ENCODE results near the gene MGAT4A. TPM values are rescaled to one million over a fixed set of nuclear protein-coding genes. Genes with fewer than 3 reads are reported as not detected.

The MGAT4A gene
- total and polyA plus RNA-seq, 2 of the 8 experiments (the other 6 are each of a cell fraction or from before 2014, with no cell fraction given), result 1.4 to 7.7 TPM

DNA sequence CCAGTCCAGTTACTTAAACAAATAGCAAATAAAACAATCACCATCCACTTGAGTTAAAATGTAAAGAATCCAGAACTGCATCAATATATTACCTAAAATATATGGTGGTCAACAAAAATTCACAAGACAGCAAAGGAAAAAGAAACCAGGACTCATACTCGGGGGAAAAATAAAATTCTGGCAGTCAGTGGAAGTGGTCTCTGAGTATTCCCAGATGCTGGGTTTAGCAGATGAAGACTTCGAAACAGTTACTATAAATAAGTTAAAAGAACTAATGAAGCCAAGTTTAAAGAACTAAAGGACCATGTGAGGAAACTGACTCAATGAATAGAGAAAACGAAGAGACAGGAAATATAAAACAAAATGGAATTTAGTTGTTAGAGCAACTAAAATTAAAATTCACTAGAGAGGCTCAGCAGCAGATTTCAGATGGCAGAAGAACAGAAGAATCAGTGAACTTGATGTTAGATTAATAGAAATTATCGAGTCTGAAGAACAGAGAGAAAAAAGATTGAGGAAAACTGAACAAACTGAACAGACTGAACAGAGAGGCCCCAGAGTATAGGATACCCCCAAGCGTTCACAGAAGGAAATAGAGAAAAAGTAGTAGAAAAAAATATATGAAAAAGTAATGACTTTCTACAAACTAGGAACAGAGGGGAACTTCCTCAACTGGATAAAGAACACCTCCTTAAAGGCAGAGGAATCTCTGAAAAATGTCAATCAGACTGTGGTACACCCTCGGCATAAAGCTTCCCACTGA is 27.9 kb downstream of the MGAT4A start:
- Histone ChIP-seq H3K4me2 (ENCODE audit: insufficient read depth in 1 of 2, low read depth in 2 of 2, low read length in 2 of 2) (no peak overlapping the region), H3K79me1 (ENCODE audit: low read depth, low read length) (no peaks in the 10 kb centered on the region), H3K56ac (replicated peaks; ENCODE audit: insufficient read length, low read depth, low read length) (no peak overlapping the region), H3K23me2 (ENCODE audit: low read depth, low read length) (no peaks in the 10 kb centered on the region), H3K23ac (ENCODE audit: insufficient read length) (no peak overlapping the region), H2BK15ac (ENCODE audit: low read length) (no peak overlapping the region), H3K27ac (ENCODE audit: low read depth, low read length) (no peak overlapping the region), H2BK20ac (ENCODE audit: low read length) (no peak overlapping the region), H2BK5ac (ENCODE audit: low read depth, low read length) (no peak overlapping the region), H2AK5ac (ENCODE audit: low read depth, low read length) (no peak overlapping the region), H3K14ac (ENCODE audit: insufficient read length) (no peak overlapping the region), H3K4ac (replicated peaks; ENCODE audit: insufficient read length, low read depth, low read length) (no peak overlapping the region), H3K4me3 (ENCODE audit: extremely low read depth in 1 of 4, insufficient read depth in 2 of 4, low read depth in 3 of 4, low read length in 4 of 4) (no peak overlapping the region), H4K8ac (ENCODE audit: extremely low read depth, insufficient read depth, low read length) (no peak overlapping the region), H3K79me2 (ENCODE audit: control insufficient read depth in 1 of 2, insufficient read depth in 2 of 2, low read length in 2 of 2) (no peaks in the 10 kb centered on the region), H3K4me1 (replicated peaks in 1 of 4; ENCODE audit: control insufficient read depth in 3 of 4, insufficient read depth in 4 of 4, low read length in 3 of 4) (no peaks in the 10 kb centered on the region), H4K5ac (ENCODE audit: insufficient read length, low read depth, low read length) (no peak overlapping the region), H2BK12ac (ENCODE audit: low read depth, low read length) (no peak overlapping the region), H3K18ac (ENCODE audit: extremely low read depth, low read length) (no peak overlapping the region), H3K27me3 (replicated peaks in 1 of 4; ENCODE audit: control insufficient read depth in 3 of 4, extremely low read depth in 1 of 4, insufficient read depth in 3 of 4, low read length in 3 of 4) (no peaks in the 10 kb centered on the region), H3K36me3 (ENCODE audit: control insufficient read depth in 2 of 4, insufficient read depth in 4 of 4, low read length in 3 of 4) (no peaks in the 10 kb centered on the region), H3K9ac (replicated peaks in 1 of 4; ENCODE audit: extremely low read depth in 1 of 4, low read depth in 3 of 4, low read length in 3 of 4) (no peak overlapping the region), H2AFZ (ENCODE audit: low read length) (no peak overlapping the region), H4K91ac (replicated peaks; ENCODE audit: insufficient read length, low read length) (no peak overlapping the region), H3K9me3 (ENCODE audit: insufficient read depth in 2 of 2, low read depth in 1 of 2, low read length in 1 of 2) (no peaks in the 10 kb centered on the region), H4K20me1 (replicated peaks in 1 of 2; ENCODE audit: control insufficient read depth in 1 of 2, insufficient read depth in 2 of 2, low read length in 2 of 2) (no peaks in the 10 kb centered on the region), H2BK120ac (replicated peaks; ENCODE audit: low read depth, low read length) (no peak overlapping the region)
- DNase-seq (ENCODE audit: low read depth in 1 of 2, low spot score in 2 of 2) (no peak), FAIRE-seq (no peak)
- CTCF ChIA-PET (ENCODE audit: partially characterized antibody), result interaction anchor here (0.6 to 2.1 kb wide), 4 partner anchors 11 to 119 kb away, joined by 3 to 5 read pairs (median 4); no protein-coding TSS in a partner anchor
- POLR2A ChIA-PET (ENCODE audit: partially characterized antibody), result no interaction called here
- WGBS, 2 experiments (ENCODE audit: extremely low coverage in 1 of 2, insufficient coverage in 1 of 2, insufficient read length in 1 of 2, insufficient replicate concordance in 2 of 2, low coverage in 1 of 2, low lambda C conversion rate in 2 of 2, missing lambda C conversion rate in 1 of 2), result 83% methylated on average over 6 of the region's 6 CpGs; no CpG with 5 or more reads in 1 of the 2 experiments
- no peak for TF ChIP-seq FOSL1 (IDR thresholded peaks at IDR 0.05; ENCODE audit: insufficient read depth, low read depth, low read length)
- no peak for TF ChIP-seq SUZ12 (IDR thresholded peaks at IDR 0.05; ENCODE audit: low read length)
- TF ChIP-seq SIN3A (conservative IDR thresholded peaks at IDR 0.05 in 1 of 2, IDR thresholded peaks at IDR 0.05 in 1 of 2; ENCODE audit: low read depth in 1 of 2, low read length in 2 of 2), result no peak
- TF ChIP-seq PHF8 (conservative IDR thresholded peaks at IDR 0.05; ENCODE audit: low read depth, low read length), result no peak
- no peak for TF ChIP-seq RFX5 (IDR thresholded peaks at IDR 0.05; ENCODE audit: borderline replicate concordance, low read depth, low read length)
- TF ChIP-seq, protein P1, sequence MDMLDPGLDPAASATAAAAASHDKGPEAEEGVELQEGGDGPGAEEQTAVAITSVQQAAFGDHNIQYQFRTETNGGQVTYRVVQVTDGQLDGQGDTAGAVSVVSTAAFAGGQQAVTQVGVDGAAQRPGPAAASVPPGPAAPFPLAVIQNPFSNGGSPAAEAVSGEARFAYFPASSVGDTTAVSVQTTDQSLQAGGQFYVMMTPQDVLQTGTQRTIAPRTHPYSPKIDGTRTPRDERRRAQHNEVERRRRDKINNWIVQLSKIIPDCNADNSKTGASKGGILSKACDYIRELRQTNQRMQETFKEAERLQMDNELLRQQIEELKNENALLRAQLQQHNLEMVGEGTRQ (IDR thresholded peaks at IDR 0.05; ENCODE audit: low read length), result no peak
- TF ChIP-seq HDAC6 (IDR thresholded peaks at IDR 0.05; ENCODE audit: low read depth, low read length), result no peak
- TF ChIP-seq BRCA1 (IDR thresholded peaks at IDR 0.05; ENCODE audit: low read depth, low read length), result no peak
- TF ChIP-seq CTBP2 (IDR thresholded peaks at IDR 0.05; ENCODE audit: borderline replicate concordance, insufficient read depth, insufficient read length, low read length), result no peak
- TF ChIP-seq HDAC2 (IDR thresholded peaks at IDR 0.05; ENCODE audit: borderline replicate concordance in 1 of 2, low read depth in 2 of 2, low read length in 2 of 2), result no peak
- no peak for TF ChIP-seq BCL11A (IDR thresholded peaks at IDR 0.05; ENCODE audit: low read depth in 2 of 2, low read length in 2 of 2)

All from H1 (cell line).